Endothelial cell of hepatic sinusoid (primary cell): ENCODE measurements around the gene FAM227B.

Experiments used
- in situ Hi-C: cut with HindIII; loops from 2 replicates; pipeline ENCODE4 v1.10.0; 2017; ENCODE audit warnings: low sequenced_read_pairs

The FAM227B gene

GRCh38 chr15:49303003-49303402 lies 317.6 kb downstream of the FAM227B start:
- in situ Hi-C loops: no loop called here

- in situ Hi-C loops: no loop called here
Measured at GRCh38 chr15:49301562-49301961, 319.1 kb downstream of the FAM227B start.

- in situ Hi-C loops: no loop called here
Measured at GRCh38 chr15:49300856-49301255, 319.8 kb downstream of the FAM227B start.

GRCh38 chr15:49297584-49297983 lies 323.0 kb downstream of the FAM227B start:
- in situ Hi-C loops: no loop called here

GRCh38 chr15:49296258-49296657 lies 324.4 kb downstream of the FAM227B start:
- in situ Hi-C loops: no loop called here

GRCh38 chr15:49293941-49294340 lies 326.7 kb downstream of the FAM227B start:
- in situ Hi-C loops: loop anchor here (5.0 kb wide), 1 partner anchor 42 kb away; no protein-coding TSS in a partner anchor

GRCh38 chr15:49290191-49290590 lies 330.4 kb downstream of the FAM227B start:
- in situ Hi-C loops: loop anchor here (5.0 kb wide), 1 partner anchor 38 kb away; no protein-coding TSS in a partner anchor

- in situ Hi-C loops: no loop called here
Measured at GRCh38 chr15:49288391-49288790, 332.2 kb downstream of the FAM227B start.

- in situ Hi-C loops: no loop called here
Measured at GRCh38 chr15:49287481-49287880, 333.1 kb downstream of the FAM227B start.

DNA sequence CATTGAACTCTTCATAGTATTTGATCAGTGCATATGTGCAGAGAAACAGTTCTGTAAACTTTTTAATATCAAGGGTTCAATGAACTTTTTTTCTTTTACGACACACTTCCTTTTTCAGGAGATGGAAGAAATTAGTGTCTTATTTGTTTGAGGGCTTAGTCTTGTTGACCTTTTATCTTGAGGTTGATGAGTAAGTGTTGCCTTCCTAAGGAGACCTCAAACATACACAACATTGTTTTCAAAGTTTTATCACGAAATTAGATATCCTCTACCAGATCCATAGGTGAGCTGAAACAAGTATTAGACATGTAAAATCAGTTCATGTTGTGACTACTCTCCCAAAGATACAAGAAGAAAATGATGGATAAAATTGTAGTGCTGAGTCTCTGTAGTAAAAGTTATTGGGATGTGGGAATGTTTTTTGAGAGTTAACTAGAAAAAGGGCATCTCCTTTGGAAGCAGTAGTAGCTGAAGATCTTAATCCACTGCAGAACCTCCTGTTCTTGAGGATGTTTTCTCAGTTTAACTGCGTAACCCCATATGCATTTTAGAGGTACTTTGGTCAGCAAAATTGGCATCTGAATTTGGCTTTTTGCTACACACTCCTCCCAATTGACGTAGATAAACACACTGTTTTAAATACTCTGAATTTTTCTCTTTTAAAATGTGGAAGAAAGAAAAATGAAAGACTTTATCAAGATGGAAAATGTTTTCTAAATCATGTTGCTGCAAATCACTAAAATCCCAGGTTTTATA lies 333.8 kb downstream of the FAM227B start:
- in situ Hi-C loops: no loop called here

DNA sequence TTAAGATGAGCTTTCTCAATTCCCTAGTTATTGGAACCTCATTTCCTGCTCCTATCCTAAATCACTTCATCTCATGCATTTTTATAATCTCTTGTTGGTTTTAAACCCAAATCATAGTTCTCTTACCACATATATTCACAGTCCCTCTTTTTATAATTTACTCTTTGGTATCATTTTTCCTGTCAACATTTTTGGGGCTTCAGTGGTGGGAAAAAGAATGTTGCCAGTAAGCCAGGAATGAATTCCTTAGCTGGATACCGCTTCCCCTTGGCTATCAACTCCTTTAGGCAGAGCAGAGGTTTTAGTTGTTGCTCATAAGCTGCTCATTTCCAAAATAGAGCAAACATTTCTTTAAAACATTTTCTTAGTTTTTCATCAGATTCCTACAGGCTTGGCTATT lies 338.3 kb downstream of the FAM227B start:
- in situ Hi-C loops: no loop called here

- in situ Hi-C loops: no loop called here
Measured at GRCh38 chr15:49279521-49280456, 340.8 kb downstream of the FAM227B start.

GRCh38 chr15:49278751-49279150 lies 341.9 kb downstream of the FAM227B start:
- in situ Hi-C loops: no loop called here
